Cerebellar cortex (tissue), 1 donor: ENCODE measurements around the gene UBE2E2.

Experiments
- DNase-seq: peaks from one replicate; pipeline ENCODE4 v3.0.0-alpha.2; 2015; ENCODE audit warnings: low spot score

UBE2E2 gene

GRCh38 chr3:23276913-23277658 is 74.0 kb downstream of the UBE2E2 start:
- DNase-seq = no peak

- no peak for DNase-seq
Observed at GRCh38 chr3:23277688-23278087, 74.6 kb downstream of the UBE2E2 start.

GRCh38 chr3:23283625-23284024 is 80.5 kb downstream of the UBE2E2 start:
- no peak for DNase-seq

GRCh38 chr3:23288286-23288685 is 85.2 kb downstream of the UBE2E2 start:
- no peak for DNase-seq

- no peak for DNase-seq
Observed at GRCh38 chr3:23288715-23289114, 85.6 kb downstream of the UBE2E2 start.

- no peak for DNase-seq
Observed at GRCh38 chr3:23292432-23292831, 89.3 kb downstream of the UBE2E2 start.

GRCh38 chr3:23294770-23295387 is 91.8 kb downstream of the UBE2E2 start:
- no peak for DNase-seq

- no peak for DNase-seq
Observed at GRCh38 chr3:23301819-23302218, 98.7 kb downstream of the UBE2E2 start.

GRCh38 chr3:23302271-23302670 is 99.1 kb downstream of the UBE2E2 start:
- DNase-seq = no peak

- no peak for DNase-seq
Observed at GRCh38 chr3:23303601-23304217, 100.6 kb downstream of the UBE2E2 start.

GRCh38 chr3:23304424-23304823 is 101.3 kb downstream of the UBE2E2 start:
- DNase-seq = no peak

- DNase-seq = no peak
Observed at GRCh38 chr3:23308986-23309625, 106.0 kb downstream of the UBE2E2 start.

GRCh38 chr3:23312866-23313265 is 109.7 kb downstream of the UBE2E2 start:
- DNase-seq = no peak

GRCh38 chr3:23314981-23315762 is 112.0 kb downstream of the UBE2E2 start:
- no peak for DNase-seq

GRCh38 chr3:23316924-23317323 is 113.8 kb downstream of the UBE2E2 start:
- DNase-seq = no peak

GRCh38 chr3:23319366-23320312 is 116.5 kb downstream of the UBE2E2 start:
- DNase-seq = no peak

- DNase-seq = no peak
Observed at GRCh38 chr3:23320586-23321570, 117.8 kb downstream of the UBE2E2 start.

GRCh38 chr3:23324745-23325144 is 121.6 kb downstream of the UBE2E2 start:
- DNase-seq = no peak

GRCh38 chr3:23325466-23326065 is 122.4 kb downstream of the UBE2E2 start:
- no peak for DNase-seq
